ENCODE measurements around the gene USP17L19. TPM values are rescaled to one million over a fixed set of nuclear protein-coding genes. Genes with fewer than 3 reads are reported as not detected.
"Not testable (repeated sequence)": the region's sequence is repeated elsewhere in the genome, so short reads cannot be mapped to it uniquely, and the experiment has no call there.

USP17L19 gene
- total RNA-seq: not detected

GRCh38 chr4:9253078-9253477 lies at the start of gene USP17L19:
Gene USP17L19 (plus strand): TSS chr4:9253378. CDS start chr4:9253378, 0 bp downstream.
- H3K9me3 Mint-ChIP-seq; H3K36me3 Mint-ChIP-seq; DNase-seq (ENCODE audit: low spot score in 2 of 2); H3K27ac Mint-ChIP-seq; ATAC-seq: not testable (repeated sequence)

DNA sequence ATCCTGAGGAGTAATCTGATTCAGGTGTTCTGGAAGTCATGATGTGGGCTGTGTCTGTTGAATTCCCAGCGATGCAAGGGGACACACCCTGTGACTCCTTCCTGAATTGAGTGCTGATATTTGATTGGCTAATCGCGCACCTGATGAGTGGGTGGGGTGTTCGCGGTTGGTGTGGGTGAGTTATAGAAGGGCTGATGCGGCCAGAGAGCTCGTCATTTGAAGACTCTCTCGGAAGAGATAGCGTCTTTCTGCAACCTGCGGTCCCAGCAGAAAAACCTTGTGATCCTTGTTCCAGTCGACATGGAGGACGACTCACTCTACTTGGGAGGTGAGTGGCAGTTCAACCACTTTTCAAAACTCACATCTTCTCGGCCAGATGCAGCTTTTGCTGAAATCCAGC lies 42.8 kb upstream of the USP17L19 start, which contains the start of gene USP17L10:
USP17L10 (plus strand) TSS at position 301 of the 400 bp plus-strand sequence; CDS start at position 301, 0 bp downstream.
- H3K27ac Mint-ChIP-seq; DNase-seq (ENCODE audit: low spot score in 2 of 2); H3K36me3 Mint-ChIP-seq; ATAC-seq; H3K9me3 Mint-ChIP-seq: not testable (repeated sequence)

DNA sequence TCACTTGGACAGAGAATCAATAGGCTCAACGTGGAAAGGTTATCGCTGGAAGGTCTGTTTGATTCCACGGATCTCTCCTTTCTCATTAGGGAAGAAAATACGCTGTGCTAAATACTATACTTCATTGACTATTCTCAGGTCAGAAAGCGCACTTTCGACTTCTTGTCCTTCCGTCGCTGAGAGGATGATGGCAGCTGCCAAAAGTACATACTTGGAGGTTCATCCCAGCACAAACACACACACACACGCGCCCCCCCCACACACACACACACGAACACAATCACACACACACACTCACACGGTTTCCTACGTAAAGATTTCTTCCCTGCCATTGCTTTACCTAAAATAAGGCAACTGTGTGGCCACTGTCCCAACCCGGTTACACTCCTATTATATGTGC lies 38.5 kb upstream of the USP17L19 start:
- not testable (repeated sequence) for DNase-seq (ENCODE audit: low spot score in 2 of 2); ATAC-seq; H3K9me3 Mint-ChIP-seq; H3K36me3 Mint-ChIP-seq; H3K27ac Mint-ChIP-seq

- H3K9me3 Mint-ChIP-seq, ATAC-seq: not testable (repeated sequence)
Observed at GRCh38 chr4:9215105-9215504, 38.1 kb upstream of the USP17L19 start, which contains the start of gene USP17L11. Gene USP17L11 (plus strand): TSS chr4:9215405. CDS start chr4:9215405, 0 bp downstream.

GRCh38 chr4:9219852-9220251 lies 33.3 kb upstream of the USP17L19 start, which contains the start of gene USP17L12:
Gene USP17L12 (plus strand): TSS chr4:9220152. CDS start chr4:9220152, 0 bp downstream.
- ATAC-seq; DNase-seq (ENCODE audit: low spot score in 2 of 2); H3K27ac Mint-ChIP-seq; H3K36me3 Mint-ChIP-seq; H3K9me3 Mint-ChIP-seq: not testable (repeated sequence)

More at GRCh38 chr4:9215105-9215504, 38.1 kb upstream of the USP17L19 start, which contains the start of gene USP17L11:
- not testable (repeated sequence) for H3K36me3 Mint-ChIP-seq; DNase-seq (ENCODE audit: low spot score in 2 of 2); H3K27ac Mint-ChIP-seq

DNA sequence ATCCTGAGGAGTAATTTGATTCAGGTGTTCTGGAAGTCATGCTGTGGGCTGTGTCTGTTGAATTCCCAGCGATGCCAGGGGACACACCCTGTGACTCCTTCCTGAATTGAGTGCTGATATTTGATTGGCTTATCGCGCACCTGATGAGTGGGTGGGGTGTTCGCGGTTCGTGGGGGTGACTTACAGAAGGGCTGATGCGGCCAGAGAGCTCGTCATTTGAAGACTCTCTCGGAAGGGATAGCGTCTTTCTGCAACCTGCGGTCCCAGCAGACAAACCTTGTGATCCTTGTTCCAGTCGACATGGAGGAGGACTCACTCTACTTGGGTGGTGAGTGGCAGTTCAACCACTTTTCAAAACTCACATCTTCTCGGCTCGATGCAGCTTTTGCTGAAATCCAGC lies 28.6 kb upstream of the USP17L19 start, which contains the start of gene USP17L13:
USP17L13 (plus strand) TSS at position 301 of the 400 bp plus-strand sequence; CDS start at position 301, 0 bp downstream.
- H3K27ac Mint-ChIP-seq; DNase-seq (ENCODE audit: low spot score in 2 of 2); H3K9me3 Mint-ChIP-seq; H3K36me3 Mint-ChIP-seq; ATAC-seq: not testable (repeated sequence)

GRCh38 chr4:9230249-9230648 lies 22.9 kb upstream of the USP17L19 start:
- not testable (repeated sequence) for ATAC-seq; DNase-seq (ENCODE audit: low spot score in 2 of 2); H3K9me3 Mint-ChIP-seq; H3K36me3 Mint-ChIP-seq; H3K27ac Mint-ChIP-seq

- not testable (repeated sequence) for ATAC-seq; H3K36me3 Mint-ChIP-seq; H3K9me3 Mint-ChIP-seq; DNase-seq (ENCODE audit: low spot score in 2 of 2); H3K27ac Mint-ChIP-seq
Observed at GRCh38 chr4:9234085-9234484, 19.1 kb upstream of the USP17L19 start, which contains the start of gene USP17L15. Gene USP17L15 (plus strand): TSS chr4:9234385. CDS start chr4:9234385, 0 bp downstream.

- not testable (repeated sequence) for H3K9me3 Mint-ChIP-seq; DNase-seq (ENCODE audit: low spot score in 2 of 2); ATAC-seq; H3K27ac Mint-ChIP-seq; H3K36me3 Mint-ChIP-seq
Observed at GRCh38 chr4:9238461-9238860, 14.7 kb upstream of the USP17L19 start.

GRCh38 chr4:9243579-9243978 lies 9.6 kb upstream of the USP17L19 start, which contains the start of gene USP17L17:
Gene USP17L17 (plus strand): TSS chr4:9243879. CDS start chr4:9243879, 0 bp downstream.
- not testable (repeated sequence) for H3K9me3 Mint-ChIP-seq; H3K36me3 Mint-ChIP-seq; ATAC-seq; DNase-seq (ENCODE audit: low spot score in 2 of 2); H3K27ac Mint-ChIP-seq

DNA sequence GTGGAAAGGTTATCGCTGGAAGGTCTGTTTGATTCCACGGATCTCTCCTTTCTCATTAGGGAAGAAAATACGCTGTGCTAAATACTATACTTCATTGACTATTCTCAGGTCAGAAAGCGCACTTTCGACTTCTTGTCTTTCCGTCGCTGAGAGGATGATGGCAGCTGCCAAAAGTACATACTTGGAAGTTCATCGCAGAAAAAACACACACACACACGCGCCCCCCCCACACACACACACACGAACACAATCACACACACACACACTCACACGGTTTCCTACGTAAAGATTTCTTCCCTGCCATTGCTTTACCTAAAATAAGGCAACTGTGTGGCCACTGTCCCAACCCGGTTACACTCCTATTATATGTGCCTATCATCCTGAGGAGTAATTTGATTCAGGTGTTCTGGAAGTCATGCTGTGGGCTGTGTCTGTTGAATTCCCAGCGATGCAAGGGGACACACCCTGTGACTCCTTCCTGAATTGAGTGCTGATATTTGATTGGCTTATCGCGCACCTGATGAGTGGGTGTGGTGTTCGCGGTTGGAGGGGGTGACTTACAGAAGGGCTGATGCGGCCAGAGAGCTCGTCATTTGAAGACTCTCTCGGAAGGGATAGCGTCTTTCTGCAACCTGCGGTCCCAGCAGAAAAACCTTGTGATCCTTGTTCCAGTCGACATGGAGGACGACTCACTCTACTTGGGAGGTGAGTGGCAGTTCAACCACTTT lies 5.1 kb upstream of the USP17L19 start, which contains the start of gene USP17L18:
USP17L18 (plus strand) TSS at position 678 of the 728 bp plus-strand sequence; CDS start at position 678, 0 bp downstream.
- H3K27ac Mint-ChIP-seq, H3K9me3 Mint-ChIP-seq, ATAC-seq, H3K36me3 Mint-ChIP-seq: not testable (repeated sequence)
- peak in 1 of 2 donors; percentile 4 for DNase-seq (ENCODE audit: low spot score in 2 of 2)

- not testable (repeated sequence) for DNase-seq (ENCODE audit: low spot score in 2 of 2); ATAC-seq; H3K9me3 Mint-ChIP-seq; H3K36me3 Mint-ChIP-seq; H3K27ac Mint-ChIP-seq
Observed at GRCh38 chr4:9257824-9258223, 4.6 kb downstream of the USP17L19 start, which contains the start of gene USP17L20. Gene USP17L20 (plus strand): TSS chr4:9258124. CDS start chr4:9258124, 0 bp downstream.

DNA sequence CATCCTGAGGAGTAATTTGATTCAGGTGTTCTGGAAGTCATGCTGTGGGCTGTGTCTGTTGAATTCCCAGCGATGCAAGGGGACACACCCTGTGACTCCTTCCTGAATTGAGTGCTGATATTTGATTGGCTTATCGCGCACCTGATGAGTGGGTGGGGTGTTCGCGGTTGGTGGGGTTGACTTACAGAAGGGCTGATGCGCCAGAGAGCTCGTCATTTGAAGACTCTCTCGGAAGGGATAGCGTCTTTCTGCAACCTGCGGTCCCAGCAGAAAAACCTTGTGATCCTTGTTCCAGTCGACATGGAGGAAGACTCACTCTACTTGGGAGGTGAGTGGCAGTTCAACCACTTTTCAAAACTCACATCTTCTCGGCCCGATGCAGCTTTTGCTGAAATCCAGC lies 9.4 kb downstream of the USP17L19 start, which contains the start of gene USP17L21:
USP17L21 (plus strand) TSS at position 301 of the 400 bp plus-strand sequence; CDS start at position 301, 0 bp downstream.
- ATAC-seq; H3K27ac Mint-ChIP-seq; H3K9me3 Mint-ChIP-seq; DNase-seq (ENCODE audit: low spot score in 2 of 2); H3K36me3 Mint-ChIP-seq: not testable (repeated sequence)

DNA sequence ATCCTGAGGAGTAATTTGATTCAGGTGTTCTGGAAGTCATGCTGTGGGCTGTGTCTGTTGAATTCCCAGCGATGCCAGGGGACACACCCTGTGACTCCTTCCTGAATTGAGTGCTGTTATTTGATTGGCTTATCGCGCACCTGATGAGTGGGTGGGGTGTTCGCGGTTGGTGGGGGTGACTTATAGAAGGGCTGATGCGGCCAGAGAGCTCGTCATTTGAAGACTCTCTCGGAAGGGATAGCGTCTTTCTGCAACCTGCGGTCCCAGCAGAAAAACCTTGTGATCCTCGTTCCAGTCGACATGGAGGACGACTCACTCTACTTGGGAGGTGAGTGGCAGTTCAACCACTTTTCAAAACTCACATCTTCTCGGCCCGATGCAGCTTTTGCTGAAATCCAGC lies 14.1 kb downstream of the USP17L19 start, which contains the start of gene USP17L22:
USP17L22 (plus strand) TSS at position 301 of the 400 bp plus-strand sequence; CDS start at position 301, 0 bp downstream.
- not testable (repeated sequence) for DNase-seq (ENCODE audit: low spot score in 2 of 2); ATAC-seq; H3K27ac Mint-ChIP-seq; H3K9me3 Mint-ChIP-seq; H3K36me3 Mint-ChIP-seq

DNA sequence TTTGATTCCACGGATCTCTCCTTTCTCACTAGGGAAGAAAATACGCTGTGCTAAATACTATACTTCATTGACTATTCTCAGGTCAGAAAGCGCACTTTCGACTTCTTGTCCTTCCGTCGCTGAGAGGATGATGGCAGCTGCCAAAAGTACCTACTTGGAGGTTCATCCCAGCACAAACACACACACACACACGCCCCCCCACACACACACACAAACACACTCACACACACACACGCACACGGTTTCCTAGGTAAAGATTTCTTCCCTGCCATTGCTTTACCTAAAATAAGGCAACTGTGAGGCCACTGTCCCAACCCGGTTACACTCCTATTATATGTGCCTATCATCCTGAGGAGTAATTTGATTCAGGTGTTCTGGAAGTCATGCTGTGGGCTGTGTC lies 18.5 kb downstream of the USP17L19 start:
- H3K36me3 Mint-ChIP-seq, ATAC-seq: not testable (repeated sequence)
- DNase-seq (ENCODE audit: low spot score in 2 of 2): peak in 1 of 2 donors; percentile 66

More for the DNA sequence above, 18.5 kb downstream of the USP17L19 start:
- H3K9me3 Mint-ChIP-seq, H3K27ac Mint-ChIP-seq: not testable (repeated sequence)

All from activated naive CD4-positive, alpha-beta T cell treated with anti-CD3 and anti-CD28 coated beads, Interleukin-2, amount 50 U/mL, for 72 hours (primary cell).